A549 (cell line): Measurements from ENCODE around the gene DAB1. TPM values are rescaled to one million over a fixed set of nuclear protein-coding genes. Genes with fewer than 3 reads are reported as not detected.

Experiments used
- ATAC-seq, 2 experiments: fragments of 200-7000 bp in 1 of 2; fragments of >200 bp in 1 of 2; cut with Nextera tagmentation in 1 of 2; cut with Tn5 transposase in 1 of 2; 3 replicates each; pipeline versions ENCODE4 v1.8.0 to v1.9.1; 2018 to 2020; ENCODE audit warnings: mild to moderate bottlenecking in 1 of 2, moderate library complexity in 1 of 2
- CTCF ChIA-PET: fragments of 300-600 bp; sonication (Branson Sonifier 250); formaldehyde crosslinking; extraction: SDS; loops from one replicate; lab custom pipeline; 2021; ENCODE audit warnings: antibody characterized with exemption, inconsistent platforms; lab: Yijun Ruan, JAX
- POLR2A ChIA-PET: fragments of 350-600 bp; formaldehyde crosslinking; extraction: SDS; loops from one replicate; lab custom pipeline; 2021; ENCODE audit warnings: antibody characterized with exemption, inconsistent platforms; lab: Yijun Ruan, JAX
- DNase-seq, 2 experiments: peaks; one replicate each; pipeline versions ENCODE4 v3.0.0 to v3.0.0-alpha.2; 2011 to 2016; ENCODE audit warnings: low read depth in 1 of 2, low spot score in 1 of 2
- FAIRE-seq: peaks from 2 replicates; lab custom pipeline; 2011; peaks lifted over from hg19 to GRCh38; lab: Jason Lieb, UNC
- H3K27ac ChIP-seq, 2 experiments: fragments of >200 bp; sonication (Bioruptor Twin); formaldehyde crosslinking; 3 replicates each; pipeline ENCODE4 v1.5.1; 2016 to 2017
- H3K4me1 ChIP-seq: fragments of >200 bp; sonication (Bioruptor Twin); formaldehyde crosslinking; 3 replicates; pipeline ENCODE4 v1.6.1; 2016
- H3K4me2 ChIP-seq: fragments of >200 bp; sonication (Bioruptor Twin); formaldehyde crosslinking; 3 replicates; pipeline ENCODE4 v1.6.1; 2016
- H3K4me3 ChIP-seq: fragments of >200 bp; sonication (Bioruptor Twin); formaldehyde crosslinking; 3 replicates; pipeline ENCODE4 v1.5.1; 2016
- H3K9me3 ChIP-seq: fragments of >200 bp; sonication (Bioruptor Twin); formaldehyde crosslinking; 3 replicates; pipeline ENCODE4 v1.6.1; 2016
- ATOH8 ChIP-seq: fragments of 250-450 bp; sonication (Bioruptor Pico); IDR thresholded peaks from 2 replicates; pipeline ENCODE4 v1.5.0; 2020; ENCODE audit warnings: low read depth, mild to moderate bottlenecking, moderate library complexity
- BHLHE40 ChIP-seq: IDR thresholded peaks from 2 replicates; pipeline ENCODE4 v1.6.1; 2012; ENCODE audit warnings: low read depth, low read length, inconsistent platforms
- CBX2 ChIP-seq: fragments of 200-600 bp; sonication (generic); IDR thresholded peaks from 2 replicates; pipeline ENCODE4 v1.6.1; 2016; ENCODE audit warnings: low read depth, mild to moderate bottlenecking, borderline replicate concordance
- EHF ChIP-seq: fragments of 250-450 bp; sonication (Bioruptor Pico); IDR thresholded peaks from 2 replicates; pipeline ENCODE4 v1.5.0; 2020; ENCODE audit warnings: mild to moderate bottlenecking
- EHMT2 ChIP-seq: fragments of 200-600 bp; sonication (generic); IDR thresholded peaks from 2 replicates; pipeline ENCODE4 v1.6.1; 2016; ENCODE audit warnings: antibody characterized with exemption, low read depth, mild to moderate bottlenecking, moderate library complexity
- EP300 ChIP-seq, 2 experiments: fragments of >200 bp; sonication (Bioruptor Twin); formaldehyde crosslinking; IDR thresholded peaks; 2 replicates in 1 of 2; 3 replicates in 1 of 2; pipeline ENCODE4 v1.6.1; 2016 to 2017
- ESRRA ChIP-seq: fragments of 150-350 bp; IDR thresholded peaks from 2 replicates; pipeline ENCODE4 v1.6.1; 2014; ENCODE audit warnings: mild to moderate bottlenecking, low read length, borderline replicate concordance
- FOSB ChIP-seq: fragments of 250-450 bp; sonication (Bioruptor Pico); IDR thresholded peaks from 2 replicates; pipeline ENCODE4 v1.5.0; 2020; ENCODE audit warnings: mild to moderate bottlenecking, moderate library complexity
- FOXS1 ChIP-seq: fragments of 250-450 bp; sonication (Bioruptor Pico); IDR thresholded peaks from 2 replicates; pipeline ENCODE4 v1.5.0; 2020; ENCODE audit warnings: mild to moderate bottlenecking, moderate library complexity
- HES2 ChIP-seq: fragments of >200 bp; sonication (Bioruptor Twin); formaldehyde crosslinking; IDR thresholded peaks from 2 replicates; pipeline ENCODE4 v1.6.1; 2016
- POLR2AphosphoS2 ChIP-seq: conservative IDR thresholded peaks from 2 replicates; pipeline ENCODE4 v1.6.1; 2012; ENCODE audit warnings: low read length, improper control_type of control experiment, inconsistent platforms
- RFX5 ChIP-seq: fragments of 450-650 bp; IDR thresholded peaks from 2 replicates; pipeline ENCODE4 v1.7.1; 2014; ENCODE audit warnings: antibody characterized with exemption, mild to moderate bottlenecking, moderate library complexity
- RNF2 ChIP-seq: fragments of 200-600 bp; sonication (generic); IDR thresholded peaks from 2 replicates; pipeline ENCODE4 v1.6.1; 2016; ENCODE audit warnings: low read depth, mild to moderate bottlenecking, antibody characterized with exemption, moderate library complexity, borderline replicate concordance
- SREBF2 ChIP-seq: fragments of 450-650 bp; IDR thresholded peaks from 2 replicates; pipeline ENCODE4 v1.6.1; 2014; ENCODE audit warnings: mild to moderate bottlenecking, moderate library complexity
- ZFP36 ChIP-seq: fragments of 450-650 bp; IDR thresholded peaks from 2 replicates; pipeline ENCODE4 v1.6.1; 2014; ENCODE audit warnings: borderline replicate concordance; ENCODE audit not compliant: partially characterized antibody
- ZNF302 ChIP-seq: fragments of 250-450 bp; sonication (Bioruptor Pico); IDR thresholded peaks from 2 replicates; pipeline ENCODE4 v1.9.0; 2021; ENCODE audit warnings: inconsistent platforms, mild to moderate bottlenecking, moderate library complexity
- ZSCAN20 ChIP-seq: fragments of 250-450 bp; sonication (Bioruptor Pico); IDR thresholded peaks from 2 replicates; pipeline ENCODE4 v1.8.0; 2022; ENCODE audit warnings: mild to moderate bottlenecking, moderate library complexity
- WGBS: methylation state at CpG from one replicate; pipeline ENCODE4 v1.1.6; 2017; ENCODE audit errors: missing lambda C conversion rate; 5-methylcytosine and 5-hydroxymethylcytosine counted together
- polyA plus RNA-seq, 4 experiments: library from polyadenylated mRNA; depleted of rRNA in 3 of 4; stranded (reverse); fragments of >200 nt; fragmentation: RNase III in 1 of 4; extraction: RNeasy Plus Mini Kit Qiagen cat#74134 plus additional on column Dnase treatment in 1 of 4; gene quantifications; 2 replicates in 3 of 4; 3 replicates in 1 of 4; pipeline ENCODE4 v1.2.3, GENCODE V29; 2011 to 2017
- TF ChIP-seq, protein P1 (sequence below): IDR thresholded peaks from 2 replicates; pipeline ENCODE4 v1.6.1; 2012; ENCODE audit warnings: low read depth, borderline replicate concordance
- TF ChIP-seq, protein P2 (sequence below): fragments of 250-450 bp; sonication (Bioruptor Pico); IDR thresholded peaks from 2 replicates; pipeline ENCODE4 v1.5.0; 2021; ENCODE audit warnings: mild to moderate bottlenecking, moderate library complexity, borderline replicate concordance
- TF ChIP-seq, protein P3 (sequence below): fragments of 150-350 bp; IDR thresholded peaks from 2 replicates; pipeline ENCODE4 v1.6.1; 2014; ENCODE audit warnings: low read depth, mild to moderate bottlenecking, low read length

DAB1 gene
- polyA plus RNA-seq, 2 of the 4 experiments (the other 2 are of a cell fraction), result not detected

- FAIRE-seq, result no peak
- 4% methylated on average over 10 of the region's 10 CpGs for WGBS
- POLR2A ChIA-PET, result no interaction called here
Measured at GRCh38 chr1:57269630-57270225, 154.1 kb downstream of the DAB1 start.

GRCh38 chr1:57265104-57265503, 158.8 kb downstream of the DAB1 start:
- no peak for DNase-seq
- WGBS, result 16% methylated on average over 5 of the region's 5 CpGs
- H3K4me2 ChIP-seq, result no peak overlapping the region
- POLR2A ChIA-PET, result no interaction called here
- no peak for TF ChIP-seq ATOH8 (CRISPR knock-in tag)
- TF ChIP-seq, all 56 proteins: peak for 0
- ATAC-seq (no peak), FAIRE-seq (no peak)
- CTCF ChIA-PET, result no interaction called here
- no peak overlapping the region for H3K27ac ChIP-seq
- H3K4me1 ChIP-seq, result no peaks in the 10 kb centered on the region
- no peak overlapping the region for H3K4me3 ChIP-seq
- H3K9me3 ChIP-seq, result no peaks in the 10 kb centered on the region

More at GRCh38 chr1:57269630-57270225, 154.1 kb downstream of the DAB1 start:
- no peaks in the 10 kb centered on the region for H3K4me1 ChIP-seq
- H3K9me3 ChIP-seq, result no peaks in the 10 kb centered on the region
- no peak for ATAC-seq
- TF ChIP-seq ZNF302 (CRISPR knock-in tag) (no peak), EP300 (IDR thresholded peaks at IDR 0.05) (no peak), CBX2 (no peak), ZFP36 (no peak), SREBF2 (no peak), BHLHE40 (no peak), FOXS1 (no peak), ZSCAN20 (CRISPR knock-in tag) (no peak), EHF (CRISPR knock-in tag) (no peak), RFX5 (no peak), POLR2AphosphoS2 (no peak), RNF2 (no peak), EHMT2 (no peak), HES2 (no peak)
- TF ChIP-seq, protein P1, sequence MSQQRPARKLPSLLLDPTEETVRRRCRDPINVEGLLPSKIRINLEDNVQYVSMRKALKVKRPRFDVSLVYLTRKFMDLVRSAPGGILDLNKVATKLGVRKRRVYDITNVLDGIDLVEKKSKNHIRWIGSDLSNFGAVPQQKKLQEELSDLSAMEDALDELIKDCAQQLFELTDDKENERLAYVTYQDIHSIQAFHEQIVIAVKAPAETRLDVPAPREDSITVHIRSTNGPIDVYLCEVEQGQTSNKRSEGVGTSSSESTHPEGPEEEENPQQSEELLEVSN, result no peak
- TF ChIP-seq, protein P2, sequence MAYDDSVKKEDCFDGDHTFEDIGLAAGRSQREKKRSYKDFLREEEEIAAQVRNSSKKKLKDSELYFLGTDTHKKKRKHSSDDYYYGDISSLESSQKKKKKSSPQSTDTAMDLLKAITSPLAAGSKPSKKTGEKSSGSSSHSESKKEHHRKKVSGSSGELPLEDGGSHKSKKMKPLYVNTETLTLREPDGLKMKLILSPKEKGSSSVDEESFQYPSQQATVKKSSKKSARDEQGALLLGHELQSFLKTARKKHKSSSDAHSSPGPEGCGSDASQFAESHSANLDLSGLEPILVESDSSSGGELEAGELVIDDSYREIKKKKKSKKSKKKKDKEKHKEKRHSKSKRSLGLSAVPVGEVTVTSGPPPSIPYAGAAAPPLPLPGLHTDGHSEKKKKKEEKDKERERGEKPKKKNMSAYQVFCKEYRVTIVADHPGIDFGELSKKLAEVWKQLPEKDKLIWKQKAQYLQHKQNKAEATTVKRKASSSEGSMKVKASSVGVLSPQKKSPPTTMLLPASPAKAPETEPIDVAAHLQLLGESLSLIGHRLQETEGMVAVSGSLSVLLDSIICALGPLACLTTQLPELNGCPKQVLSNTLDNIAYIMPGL (CRISPR knock-in tag), result no peak
- TF ChIP-seq, protein P3, sequence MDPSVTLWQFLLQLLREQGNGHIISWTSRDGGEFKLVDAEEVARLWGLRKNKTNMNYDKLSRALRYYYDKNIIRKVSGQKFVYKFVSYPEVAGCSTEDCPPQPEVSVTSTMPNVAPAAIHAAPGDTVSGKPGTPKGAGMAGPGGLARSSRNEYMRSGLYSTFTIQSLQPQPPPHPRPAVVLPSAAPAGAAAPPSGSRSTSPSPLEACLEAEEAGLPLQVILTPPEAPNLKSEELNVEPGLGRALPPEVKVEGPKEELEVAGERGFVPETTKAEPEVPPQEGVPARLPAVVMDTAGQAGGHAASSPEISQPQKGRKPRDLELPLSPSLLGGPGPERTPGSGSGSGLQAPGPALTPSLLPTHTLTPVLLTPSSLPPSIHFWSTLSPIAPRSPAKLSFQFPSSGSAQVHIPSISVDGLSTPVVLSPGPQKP, result no peak
- H3K4me2 ChIP-seq, result no peak overlapping the region
- no peak overlapping the region for H3K4me3 ChIP-seq
- no peak for DNase-seq
- no peak overlapping the region for H3K27ac ChIP-seq
- CTCF ChIA-PET, result no interaction called here

DNA sequence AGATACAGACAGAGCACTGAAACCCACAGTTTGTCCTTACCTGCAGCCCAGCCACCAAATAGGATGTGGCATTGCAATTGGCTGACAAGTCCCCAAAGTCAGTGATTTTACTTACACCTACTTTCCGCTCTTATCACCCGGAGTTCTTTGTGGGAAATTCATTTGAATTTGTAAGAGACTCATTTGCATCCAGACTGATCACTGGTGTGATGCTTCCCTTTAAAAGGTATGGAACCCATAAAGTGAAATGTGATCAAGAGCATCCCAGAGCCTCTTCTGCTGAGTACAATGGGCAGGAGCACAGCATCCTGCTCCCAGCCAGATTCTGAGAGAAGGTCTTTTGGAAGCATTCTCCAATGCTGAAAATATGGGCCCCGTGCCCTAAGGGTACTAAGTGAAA, 161.4 kb downstream of the DAB1 start:
- 57% methylated on average over 3 of the region's 3 CpGs for WGBS
- POLR2A ChIA-PET, result no interaction called here
- no peak for FAIRE-seq
- Histone ChIP-seq H3K4me1 (no peaks in the 10 kb centered on the region), H3K4me3 (no peak overlapping the region), H3K27ac (no peak overlapping the region), H3K9me3 (no peaks in the 10 kb centered on the region), H3K4me2 (no peak overlapping the region)
- CTCF ChIA-PET, result no interaction called here
- TF ChIP-seq FOSB (CRISPR knock-in tag) (no peak), ATOH8 (CRISPR knock-in tag) (no peak), ESRRA (no peak)
- ATAC-seq, result no peak
- no peak for DNase-seq
